ENCODE results near the gene LYRM7. TPM values are rescaled to one million over a fixed set of nuclear protein-coding genes. Genes with fewer than 3 reads are reported as not detected.
"Not testable (repeated sequence)": the region's sequence is repeated elsewhere in the genome, so short reads cannot be mapped to it uniquely, and the experiment has no call there.

LYRM7 gene
- total RNA-seq, 1 experiment from 2014 or later = 5.2 TPM

GRCh38 chr5:131169810-131170539 lies 769 bp upstream of the LYRM7 start:
- peak; percentile 6 for DNase-seq (ENCODE audit: low spot score)
- in situ Hi-C loops (cut with HindIII; ENCODE audit: low sequenced_read_pairs) = no loop called here

GRCh38 chr5:131171276-131171810 lies 599 bp downstream of the LYRM7 start:
- in situ Hi-C loops (cut with HindIII; ENCODE audit: low sequenced_read_pairs) = no loop called here

GRCh38 chr5:131180407-131180806 lies 9.7 kb downstream of the LYRM7 start:
- in situ Hi-C loops (cut with HindIII; ENCODE audit: low sequenced_read_pairs) = no loop called here

More at GRCh38 chr5:131171276-131171810, 599 bp downstream of the LYRM7 start:
- DNase-seq (ENCODE audit: low spot score) = no peak

GRCh38 chr5:131182839-131183238 lies 12.1 kb downstream of the LYRM7 start:
- in situ Hi-C loops (cut with HindIII; ENCODE audit: low sequenced_read_pairs) = no loop called here
- no peak for DNase-seq (ENCODE audit: low spot score)

More at GRCh38 chr5:131180407-131180806, 9.7 kb downstream of the LYRM7 start:
- DNase-seq (ENCODE audit: low spot score) = no peak

- no peak for DNase-seq (ENCODE audit: low spot score)
- in situ Hi-C loops (cut with HindIII; ENCODE audit: low sequenced_read_pairs) = no loop called here
Observed at GRCh38 chr5:131185523-131186104, 14.9 kb downstream of the LYRM7 start.

- no peak for DNase-seq (ENCODE audit: low spot score)
- in situ Hi-C loops (cut with HindIII; ENCODE audit: low sequenced_read_pairs) = no loop called here
Observed at GRCh38 chr5:131186561-131187256, 16.0 kb downstream of the LYRM7 start.

- in situ Hi-C loops (cut with HindIII; ENCODE audit: low sequenced_read_pairs) = no loop called here
- DNase-seq (ENCODE audit: low spot score) = no peak
Observed at GRCh38 chr5:131193106-131193505, 22.4 kb downstream of the LYRM7 start.

- in situ Hi-C loops (cut with HindIII; ENCODE audit: low sequenced_read_pairs); DNase-seq (ENCODE audit: low spot score): not testable (repeated sequence)
Observed at GRCh38 chr5:131193897-131194296, 23.2 kb downstream of the LYRM7 start.

GRCh38 chr5:131194725-131195124 lies 24.0 kb downstream of the LYRM7 start:
- in situ Hi-C loops (cut with HindIII; ENCODE audit: low sequenced_read_pairs) = no loop called here
- DNase-seq (ENCODE audit: low spot score) = no peak

- in situ Hi-C loops (cut with HindIII; ENCODE audit: low sequenced_read_pairs) = no loop called here
- DNase-seq (ENCODE audit: low spot score) = no peak
Observed at GRCh38 chr5:131195696-131196095, 25.0 kb downstream of the LYRM7 start.

- no peak for DNase-seq (ENCODE audit: low spot score)
- in situ Hi-C loops (cut with HindIII; ENCODE audit: low sequenced_read_pairs) = no loop called here
Observed at GRCh38 chr5:131196331-131196730, 25.6 kb downstream of the LYRM7 start.

GRCh38 chr5:131198625-131199024 lies 27.9 kb downstream of the LYRM7 start:
- in situ Hi-C loops (cut with HindIII; ENCODE audit: low sequenced_read_pairs) = no loop called here
- no peak for DNase-seq (ENCODE audit: low spot score)

- DNase-seq (ENCODE audit: low spot score) = no peak
- in situ Hi-C loops (cut with HindIII; ENCODE audit: low sequenced_read_pairs) = no loop called here
Observed at GRCh38 chr5:131200560-131200959, 29.8 kb downstream of the LYRM7 start.

- DNase-seq (ENCODE audit: low spot score) = no peak
- in situ Hi-C loops (cut with HindIII; ENCODE audit: low sequenced_read_pairs) = no loop called here
Observed at GRCh38 chr5:131204964-131205363, 34.2 kb downstream of the LYRM7 start.

- in situ Hi-C loops (cut with HindIII; ENCODE audit: low sequenced_read_pairs) = no loop called here
- DNase-seq (ENCODE audit: low spot score) = no peak
Observed at GRCh38 chr5:131206061-131206460, 35.3 kb downstream of the LYRM7 start.

GRCh38 chr5:131206772-131207171 lies 36.0 kb downstream of the LYRM7 start:
- DNase-seq (ENCODE audit: low spot score) = no peak
- in situ Hi-C loops (cut with HindIII; ENCODE audit: low sequenced_read_pairs) = no loop called here

GRCh38 chr5:131209175-131209505 lies 38.4 kb downstream of the LYRM7 start:
- in situ Hi-C loops (cut with HindIII; ENCODE audit: low sequenced_read_pairs) = no loop called here

GRCh38 chr5:131209506-131210150 lies 38.9 kb downstream of the LYRM7 start:
- in situ Hi-C loops (cut with HindIII; ENCODE audit: low sequenced_read_pairs) = no loop called here

More at GRCh38 chr5:131209175-131209505, 38.4 kb downstream of the LYRM7 start:
- DNase-seq (ENCODE audit: low spot score) = no peak

GRCh38 chr5:131210151-131210510 lies 39.4 kb downstream of the LYRM7 start:
- in situ Hi-C loops (cut with HindIII; ENCODE audit: low sequenced_read_pairs) = no loop called here
- no peak for DNase-seq (ENCODE audit: low spot score)

More at GRCh38 chr5:131209506-131210150, 38.9 kb downstream of the LYRM7 start:
- no peak for DNase-seq (ENCODE audit: low spot score)

GRCh38 chr5:131211669-131212068 lies 40.9 kb downstream of the LYRM7 start:
- in situ Hi-C loops (cut with HindIII; ENCODE audit: low sequenced_read_pairs) = no loop called here
- no peak for DNase-seq (ENCODE audit: low spot score)
